Measurements from ENCODE around the gene VPS37D.

Gene VPS37D

GRCh38 chr7:73706126-73707044, 38.8 kb downstream of the VPS37D start:
- Histone ChIP-seq H3K36me3 (ENCODE audit: low read length) (no peaks in the 10 kb centered on the region), H3F3A (ENCODE audit: insufficient read depth) (no peaks in the 10 kb centered on the region), H3K79me2 (ENCODE audit: insufficient read depth, low read length) (no peaks in the 10 kb centered on the region), H3K9me2 (replicated peaks; ENCODE audit: insufficient read depth, low read length) (no peaks in the 10 kb centered on the region), H4K20me1 (ENCODE audit: low read depth, low read length) (no peaks in the 10 kb centered on the region), H2AFZ (ENCODE audit: low read depth, low read length, severe bottlenecking) (no peak overlapping the region), H3K9me3 (ENCODE audit: insufficient read depth, low read length) (no peaks in the 10 kb centered on the region), H3K4me3 (ENCODE audit: insufficient read depth, low read length, poor library complexity, severe bottlenecking) (no peak overlapping the region), H3K27me3 (ENCODE audit: low read length) (no peaks in the 10 kb centered on the region), H3K9ac (ENCODE audit: low read length) (peak overlapping the region; percentile 13; the same call in 1 of the 2 replicates), H3K27ac (ENCODE audit: low read depth, low read length) (no peak overlapping the region), H3K4me2 (ENCODE audit: low read depth, low read length, poor library complexity, severe bottlenecking) (no peak overlapping the region)
- TF ChIP-seq EZH2phosphoT487 (conservative IDR thresholded peaks at IDR 0.05; ENCODE audit: low read length) = no peak
- TF ChIP-seq CTCF (IDR thresholded peaks at IDR 0.05; ENCODE audit: insufficient read depth, low read length, poor library complexity, severe bottlenecking) = no peak

- TF ChIP-seq CTCF (IDR thresholded peaks at IDR 0.05; ENCODE audit: insufficient read depth, low read length, poor library complexity, severe bottlenecking) (no peak), EZH2phosphoT487 (conservative IDR thresholded peaks at IDR 0.05; ENCODE audit: low read length) (no peak)
- Histone ChIP-seq H2AFZ (ENCODE audit: low read depth, low read length, severe bottlenecking) (peak overlapping the region; percentile 9), H3K79me2 (ENCODE audit: insufficient read depth, low read length) (no peaks in the 10 kb centered on the region), H3K4me3 (ENCODE audit: insufficient read depth, low read length, poor library complexity, severe bottlenecking) (no peak overlapping the region), H3K36me3 (ENCODE audit: low read length) (no peaks in the 10 kb centered on the region), H3K9me2 (replicated peaks; ENCODE audit: insufficient read depth, low read length) (no peaks in the 10 kb centered on the region), H3K27me3 (ENCODE audit: low read length) (no peaks in the 10 kb centered on the region), H3K4me2 (ENCODE audit: low read depth, low read length, poor library complexity, severe bottlenecking) (no peak overlapping the region), H3K27ac (ENCODE audit: low read depth, low read length) (no peak overlapping the region), H3K9me3 (ENCODE audit: insufficient read depth, low read length) (no peaks in the 10 kb centered on the region), H3F3A (ENCODE audit: insufficient read depth) (no peaks in the 10 kb centered on the region), H3K9ac (ENCODE audit: low read length) (peak overlapping the region; percentile 13; the same call in 1 of the 2 replicates), H4K20me1 (ENCODE audit: low read depth, low read length) (no peaks in the 10 kb centered on the region)
Observed at GRCh38 chr7:73707045-73707631, 39.5 kb downstream of the VPS37D start.

- H2AFZ ChIP-seq (ENCODE audit: low read depth, low read length, severe bottlenecking) = no peak overlapping the region
- H3K27ac ChIP-seq (ENCODE audit: low read depth, low read length) = no peak overlapping the region
- no peak overlapping the region for H3K9ac ChIP-seq (ENCODE audit: low read length)
- H4K20me1 ChIP-seq (ENCODE audit: low read depth, low read length) = no peaks in the 10 kb centered on the region
- TF ChIP-seq CTCF (IDR thresholded peaks at IDR 0.05; ENCODE audit: insufficient read depth, low read length, poor library complexity, severe bottlenecking) = no peak
- no peak for TF ChIP-seq EZH2phosphoT487 (conservative IDR thresholded peaks at IDR 0.05; ENCODE audit: low read length)
- H3K9me3 ChIP-seq (ENCODE audit: insufficient read depth, low read length) = no peaks in the 10 kb centered on the region
- H3K4me3 ChIP-seq (ENCODE audit: insufficient read depth, low read length, poor library complexity, severe bottlenecking) = no peak overlapping the region
- H3K4me2 ChIP-seq (ENCODE audit: low read depth, low read length, poor library complexity, severe bottlenecking) = no peak overlapping the region
- H3K36me3 ChIP-seq (ENCODE audit: low read length) = no peaks in the 10 kb centered on the region
- no peaks in the 10 kb centered on the region for H3K9me2 ChIP-seq (replicated peaks; ENCODE audit: insufficient read depth, low read length)
- H3K27me3 ChIP-seq (ENCODE audit: low read length) = no peaks in the 10 kb centered on the region
- no peaks in the 10 kb centered on the region for H3K79me2 ChIP-seq (ENCODE audit: insufficient read depth, low read length)
- H3F3A ChIP-seq (ENCODE audit: insufficient read depth) = no peaks in the 10 kb centered on the region
Observed at GRCh38 chr7:73708961-73709549, 41.4 kb downstream of the VPS37D start.

All from SU-DHL-6 (cell line).